Measurements from ENCODE around the gene CCL1. TPM values are rescaled to one million over a fixed set of nuclear protein-coding genes. Genes with fewer than 3 reads are reported as not detected.

CCL1 gene
- polyA plus RNA-seq, 3 donors = not detected

DNA sequence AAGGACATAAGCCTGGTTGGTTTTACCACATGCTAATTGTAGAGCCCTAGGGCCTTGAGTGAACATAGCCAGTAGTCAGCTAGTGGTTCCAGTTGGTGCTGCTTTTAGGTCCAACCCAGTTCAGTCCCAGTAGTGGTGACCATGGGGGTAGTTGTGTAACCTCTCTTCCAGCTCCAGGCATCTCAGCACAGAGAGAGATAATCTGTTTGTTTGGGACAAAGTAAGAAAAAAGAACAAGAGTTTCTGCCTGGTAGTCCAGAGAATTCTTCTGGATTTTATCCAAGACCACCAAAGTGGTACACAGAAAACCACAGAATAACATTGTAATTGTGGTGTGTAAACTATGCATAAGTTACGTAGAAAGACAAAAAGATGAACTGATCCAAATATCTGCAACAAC is 11.9 kb downstream of the CCL1 start:
- Histone ChIP-seq H3K4me1 (ENCODE audit: control insufficient read depth in 1 of 2, insufficient read depth in 2 of 2, low read length in 2 of 2) (peaks cover 5 to 12% of the 10 kb centered on the region in 2 donors), H3K27ac (ENCODE audit: low read depth in 1 of 2, low read length in 2 of 2) (no peak overlapping the region), H4K20me1 (ENCODE audit: insufficient read depth, low read length) (no peaks in the 10 kb centered on the region), H3K4me2 (replicated peaks; ENCODE audit: extremely low read depth, low read length, poor library complexity, severe bottlenecking) (no peak overlapping the region), H3K4me3 (replicated peaks in 1 of 3; ENCODE audit: low read depth in 2 of 3, low read length in 3 of 3) (no peak overlapping the region), H3K9me3 (replicated peaks in 1 of 2; ENCODE audit: control insufficient read depth in 1 of 2, insufficient read depth in 1 of 2, low read length in 2 of 2) (no peaks in the 10 kb centered on the region), H3K79me2 (ENCODE audit: insufficient read depth, low read length) (no peaks in the 10 kb centered on the region), H2AFZ (ENCODE audit: insufficient read depth, low read depth, low read length, poor library complexity, severe bottlenecking) (no peak overlapping the region), H3K36me3 (replicated peaks in 1 of 2; ENCODE audit: control insufficient read depth in 1 of 2, insufficient read depth in 2 of 2, low read length in 2 of 2) (no peaks in the 10 kb centered on the region), H3K9ac (ENCODE audit: insufficient read depth, low read length, poor library complexity, severe bottlenecking) (no peak overlapping the region), H3K27me3 (ENCODE audit: control insufficient read depth in 2 of 2, insufficient read depth in 2 of 2, low read length in 2 of 2) (peaks cover 0 to 2% of the 10 kb centered on the region in 2 donors)
- H3K36me3 Mint-ChIP-seq = no peaks in the 10 kb centered on the region
- no CpG with 5 or more reads among the region's 1 CpG for WGBS (ENCODE audit: insufficient coverage)
- no peak overlapping the region for H3K27ac Mint-ChIP-seq
- no peak for TF ChIP-seq CTCF (IDR thresholded peaks at IDR 0.05)
- H3K27me3 Mint-ChIP-seq (ENCODE audit: low read depth in 3 of 3) = peaks cover 0 to 2% (median 0%) of the 10 kb centered on the region in 3 donors
- H3K9me3 Mint-ChIP-seq = peaks cover 0 to 5% (median 3%) of the 10 kb centered on the region in 7 donors
- intact Hi-C loops (cut with micrococcal nuclease) = no loop called here
- DNase-seq = no peak
- H3K4me1 Mint-ChIP-seq = peaks cover 12% of the 10 kb centered on the region
- H3K4me3 Mint-ChIP-seq = no peak overlapping the region

GRCh38 chr17:34349751-34350150 is 13.3 kb downstream of the CCL1 start:
- no peak overlapping the region for H3K4me3 Mint-ChIP-seq
- H3K79me2 ChIP-seq (ENCODE audit: insufficient read depth, low read length) = no peaks in the 10 kb centered on the region
- WGBS (ENCODE audit: insufficient coverage) = 62% methylated on average over 3 of the region's 4 CpGs
- H2AFZ ChIP-seq (ENCODE audit: insufficient read depth, low read depth, low read length, poor library complexity, severe bottlenecking) = no peak overlapping the region
- H3K4me1 Mint-ChIP-seq = peaks cover 7% of the 10 kb centered on the region
- intact Hi-C loops (cut with micrococcal nuclease) = no loop called here
- no peaks in the 10 kb centered on the region for H3K36me3 ChIP-seq (replicated peaks in 1 of 2; ENCODE audit: control insufficient read depth in 1 of 2, insufficient read depth in 2 of 2, low read length in 2 of 2)
- H3K4me3 ChIP-seq (replicated peaks in 1 of 3; ENCODE audit: low read depth in 2 of 3, low read length in 3 of 3) = no peak overlapping the region
- H3K27me3 ChIP-seq (ENCODE audit: control insufficient read depth in 2 of 2, insufficient read depth in 2 of 2, low read length in 2 of 2) = peaks cover 0 to 2% of the 10 kb centered on the region in 2 donors
- H3K9ac ChIP-seq (ENCODE audit: insufficient read depth, low read length, poor library complexity, severe bottlenecking) = no peak overlapping the region
- no peak for DNase-seq
- peaks cover 0 to 5% (median 3%) of the 10 kb centered on the region in 7 donors for H3K9me3 Mint-ChIP-seq
- no peak overlapping the region for H3K27ac ChIP-seq (ENCODE audit: low read depth in 1 of 2, low read length in 2 of 2)
- H3K4me1 ChIP-seq (ENCODE audit: control insufficient read depth in 1 of 2, insufficient read depth in 2 of 2, low read length in 2 of 2) = peaks cover 1 to 3% of the 10 kb centered on the region in 2 donors
- no peak for TF ChIP-seq CTCF (IDR thresholded peaks at IDR 0.05)
- no peak overlapping the region for H3K4me2 ChIP-seq (replicated peaks; ENCODE audit: extremely low read depth, low read length, poor library complexity, severe bottlenecking)
- no peaks in the 10 kb centered on the region for H3K9me3 ChIP-seq (replicated peaks in 1 of 2; ENCODE audit: control insufficient read depth in 1 of 2, insufficient read depth in 1 of 2, low read length in 2 of 2)
- no peak overlapping the region for H3K27ac Mint-ChIP-seq
- H3K36me3 Mint-ChIP-seq = no peaks in the 10 kb centered on the region
- H3K27me3 Mint-ChIP-seq (ENCODE audit: low read depth in 3 of 3) = no peaks in the 10 kb centered on the region
- no peaks in the 10 kb centered on the region for H4K20me1 ChIP-seq (ENCODE audit: insufficient read depth, low read length)

Data from CD14-positive monocyte (primary cell).